H1 (cell line): ENCODE measurements around the gene LRRC28. TPM values are rescaled to one million over a fixed set of nuclear protein-coding genes. Genes with fewer than 3 reads are reported as not detected.

Experiments
- CTCF ChIA-PET: fragments of 300-600 bp; sonication (Branson Sonifier 250); formaldehyde crosslinking; loops from one replicate; lab custom pipeline; 2021; ENCODE audit not compliant: partially characterized antibody; lab: Charles Lee
- POLR2A ChIA-PET: fragments of 300-600 bp; sonication (Branson Sonifier 250); formaldehyde crosslinking; loops from one replicate; lab custom pipeline; 2021; ENCODE audit warnings: inconsistent platforms; ENCODE audit not compliant: partially characterized antibody; lab: Charles Lee
- DNase-seq, 2 experiments: peaks; one replicate each; pipeline versions ENCODE4 v3.0.0 to v3.0.0-alpha.2; 2010 to 2022; ENCODE audit warnings: low spot score in 2 of 2, low read depth in 1 of 2, mixed read lengths in 1 of 2
- FAIRE-seq: peaks from 2 replicates; lab custom pipeline; 2011; peaks lifted over from hg19 to GRCh38; lab: Jason Lieb, UNC
- H2AFZ ChIP-seq: 2 replicates; pipeline ENCODE4 v1.8.1; 2012; ENCODE audit warnings: low read length, inconsistent platforms
- H2AK5ac ChIP-seq: 2 replicates; pipeline ENCODE4 v1.6.1; 2013; ENCODE audit warnings: low read depth, low read length
- H2BK120ac ChIP-seq: replicated peaks from 2 replicates; pipeline ENCODE3; 2013; ENCODE audit warnings: low read depth, low read length, inconsistent platforms
- H2BK12ac ChIP-seq: 2 replicates; pipeline ENCODE4 v1.6.1; 2013; ENCODE audit warnings: low read depth, low read length
- H2BK15ac ChIP-seq: 2 replicates; pipeline ENCODE4 v1.6.1; 2013; ENCODE audit warnings: low read length
- H2BK20ac ChIP-seq: 2 replicates; pipeline ENCODE4 v1.6.1; 2013; ENCODE audit warnings: low read length
- H2BK5ac ChIP-seq: 2 replicates; pipeline ENCODE4 v1.6.1; 2013; ENCODE audit warnings: low read depth, low read length
- H3K14ac ChIP-seq: 2 replicates; pipeline ENCODE4 v1.6.1; 2013; ENCODE audit warnings: inconsistent platforms; ENCODE audit not compliant: insufficient read length
- H3K18ac ChIP-seq: 2 replicates; pipeline ENCODE4 v1.6.1; 2013; ENCODE audit warnings: low read length; ENCODE audit errors: extremely low read depth
- H3K23ac ChIP-seq: 2 replicates; pipeline ENCODE4 v1.6.1; 2013; ENCODE audit warnings: inconsistent platforms; ENCODE audit not compliant: insufficient read length
- H3K23me2 ChIP-seq: 2 replicates; pipeline ENCODE4 v1.6.1; 2013; ENCODE audit warnings: low read depth, low read length
- H3K27ac ChIP-seq: 2 replicates; pipeline ENCODE4 v1.6.1; 2011; ENCODE audit warnings: low read depth, low read length, inconsistent platforms
- H3K27me3 ChIP-seq, 4 experiments: replicated peaks in 1 of 4; 1 replicate in 1 of 4; 2 replicates in 3 of 4; pipeline versions ENCODE4 v1.6.1 to v1.8.1; 2011 to 2013; ENCODE audit warnings: low read length in 3 of 4, mild to moderate bottlenecking in 3 of 4, inconsistent platforms in 2 of 4, mixed read lengths in 2 of 4, moderate library complexity in 1 of 4; ENCODE audit not compliant: control insufficient read depth in 3 of 4, insufficient read depth in 3 of 4; ENCODE audit errors: extremely low read depth in 1 of 4
- H3K36me3 ChIP-seq, 4 experiments: 2 replicates each; pipeline versions ENCODE4 v1.6.1 to v1.8.1; 2011 to 2013; ENCODE audit warnings: mild to moderate bottlenecking in 4 of 4, low read length in 3 of 4, moderate library complexity in 2 of 4, control low read depth in 1 of 4, inconsistent platforms in 1 of 4; ENCODE audit not compliant: insufficient read depth in 4 of 4, control insufficient read depth in 2 of 4
- H3K4ac ChIP-seq: replicated peaks from 2 replicates; pipeline ENCODE3; 2013; ENCODE audit warnings: low read length, low read depth, mixed read lengths, inconsistent platforms; ENCODE audit not compliant: insufficient read length
- H3K4me1 ChIP-seq, 4 experiments: replicated peaks in 1 of 4; 1 replicate in 1 of 4; 2 replicates in 3 of 4; pipeline versions ENCODE4 v1.6.1 to v1.8.1; 2011 to 2013; ENCODE audit warnings: low read length in 3 of 4, inconsistent platforms in 2 of 4, mixed read lengths in 1 of 4; ENCODE audit not compliant: insufficient read depth in 4 of 4, control insufficient read depth in 3 of 4
- H3K4me2 ChIP-seq, 2 experiments: 2 replicates each; pipeline versions ENCODE4 v1.6.1 to v1.8.1; 2011 to 2013; ENCODE audit warnings: low read depth in 2 of 2, low read length in 2 of 2, control low read depth in 1 of 2, inconsistent platforms in 1 of 2, mild to moderate bottlenecking in 1 of 2; ENCODE audit not compliant: insufficient read depth in 1 of 2
- H3K4me3 ChIP-seq, 4 experiments: fragments of 200-600, 300-600 bp in 1 of 4; sonication (generic), shearing (Covaris generic), sonication (Bioruptor Twin) in 1 of 4; 2 replicates each; pipeline versions ENCODE4 v1.5.1 to v1.8.1; 2011 to 2016; ENCODE audit warnings: low read length in 4 of 4, low read depth in 3 of 4, control low read depth in 2 of 4, inconsistent platforms in 2 of 4, mild to moderate bottlenecking in 2 of 4, mixed read lengths in 1 of 4, moderate library complexity in 1 of 4; ENCODE audit not compliant: insufficient read depth in 2 of 4; ENCODE audit errors: extremely low read depth in 1 of 4
- H3K56ac ChIP-seq: replicated peaks from 2 replicates; pipeline ENCODE3; 2013; ENCODE audit warnings: low read depth, mild to moderate bottlenecking, mixed read lengths, low read length, inconsistent platforms; ENCODE audit not compliant: insufficient read length
- H3K79me1 ChIP-seq: 2 replicates; pipeline ENCODE4 v1.6.1; 2013; ENCODE audit warnings: low read depth, low read length, control low read depth
- H3K79me2 ChIP-seq, 2 experiments: 2 replicates each; pipeline versions ENCODE4 v1.6.1 to v1.8.1; 2012 to 2013; ENCODE audit warnings: low read length in 2 of 2, mild to moderate bottlenecking in 2 of 2, inconsistent platforms in 1 of 2; ENCODE audit not compliant: insufficient read depth in 2 of 2, control insufficient read depth in 1 of 2
- H3K9ac ChIP-seq, 4 experiments: replicated peaks in 1 of 4; 1 replicate in 1 of 4; 2 replicates in 3 of 4; pipeline versions ENCODE4 v1.6.1 to v1.8.1; 2011 to 2013; ENCODE audit warnings: low read depth in 3 of 4, low read length in 3 of 4, control low read depth in 2 of 4, mild to moderate bottlenecking in 2 of 4, moderate library complexity in 2 of 4, inconsistent platforms in 1 of 4; ENCODE audit errors: extremely low read depth in 1 of 4
- H3K9me3 ChIP-seq, 2 experiments: 2 replicates each; pipeline versions ENCODE4 v1.6.1 to v1.8.1; 2012 to 2013; ENCODE audit warnings: mild to moderate bottlenecking in 2 of 2, moderate library complexity in 2 of 2, control low read depth in 1 of 2, inconsistent platforms in 1 of 2, low read depth in 1 of 2, low read length in 1 of 2, mixed read lengths in 1 of 2; ENCODE audit not compliant: insufficient read depth in 2 of 2
- H4K20me1 ChIP-seq, 2 experiments: replicated peaks in 1 of 2; 2 replicates each; pipeline versions ENCODE3 to v1.8.1; 2011 to 2013; ENCODE audit warnings: inconsistent platforms in 2 of 2, low read length in 2 of 2, mild to moderate bottlenecking in 1 of 2; ENCODE audit not compliant: insufficient read depth in 2 of 2, control insufficient read depth in 1 of 2
- H4K5ac ChIP-seq: 2 replicates; pipeline ENCODE4 v1.6.1; 2013; ENCODE audit warnings: low read length, low read depth, mixed read lengths, inconsistent platforms; ENCODE audit not compliant: insufficient read length
- H4K8ac ChIP-seq: 2 replicates; pipeline ENCODE4 v1.8.0; 2013; ENCODE audit warnings: mild to moderate bottlenecking, moderate library complexity, low read length, inconsistent platforms; ENCODE audit not compliant: insufficient read depth; ENCODE audit errors: extremely low read depth
- H4K91ac ChIP-seq: replicated peaks from 2 replicates; pipeline ENCODE3; 2013; ENCODE audit warnings: low read length, mixed read lengths, inconsistent platforms; ENCODE audit not compliant: insufficient read length
- GABPA ChIP-seq: IDR thresholded peaks from 2 replicates; pipeline ENCODE4 v1.6.1; 2011; ENCODE audit warnings: mild to moderate bottlenecking, low read length, moderate library complexity, borderline replicate concordance; ENCODE audit not compliant: insufficient read depth
- KDM1A ChIP-seq: fragments of 200-600, 300-600 bp; sonication (generic); IDR thresholded peaks from 2 replicates; pipeline ENCODE4 v1.7.1; 2016; ENCODE audit warnings: mild to moderate bottlenecking, low read length, borderline replicate concordance
- PHF8 ChIP-seq: fragments of 200-600 bp; sonication (generic); conservative IDR thresholded peaks from 2 replicates; pipeline ENCODE4 v1.7.1; 2012; ENCODE audit warnings: low read depth, mild to moderate bottlenecking, inconsistent platforms, low read length, moderate library complexity
- POLR2AphosphoS5 ChIP-seq: IDR thresholded peaks from 2 replicates; pipeline ENCODE4 v1.6.1; 2011; ENCODE audit warnings: low read depth, low read length
- SIN3A ChIP-seq, 2 experiments: IDR thresholded peaks in 1 of 2; conservative IDR thresholded peaks in 1 of 2; 2 replicates each; pipeline ENCODE4 v1.6.1; 2011 to 2012; ENCODE audit warnings: low read length in 2 of 2, improper control_type of control experiment in 1 of 2, low read depth in 1 of 2, mild to moderate bottlenecking in 1 of 2
- SIRT6 ChIP-seq: IDR thresholded peaks from one replicate; pipeline ENCODE4 v1.7.1; 2012; ENCODE audit warnings: low read length, inconsistent platforms
- WGBS, 2 experiments: shearing (Covaris generic) in 1 of 2; methylation state at CpG; one replicate each; pipeline versions ENCODE4 v1.1.6 to v1.1.7; 2013 to 2015; ENCODE audit warnings: low lambda C conversion rate in 2 of 2, mixed read lengths in 2 of 2, inconsistent platforms in 1 of 2, low coverage in 1 of 2, missing lambda C conversion rate in 1 of 2; ENCODE audit not compliant: insufficient replicate concordance in 2 of 2, insufficient coverage in 1 of 2, insufficient read length in 1 of 2; ENCODE audit errors: extremely low coverage in 1 of 2, missing lambda C conversion rate in 1 of 2; 5-methylcytosine and 5-hydroxymethylcytosine counted together
- long read RNA-seq, 2 experiments: library from RNA in 1 of 2; library from capped mRNA in 1 of 2; stranded (forward); transcript quantifications; one replicate each; pipeline ENCODE4 v2.0.0, GENCODE V29; 2021; ENCODE audit warnings: inconsistent platforms in 1 of 2
- polyA minus RNA-seq, 3 experiments: library from RNA; depleted of rRNA, polyadenylated mRNA; stranded (reverse); fragments of >200 nt; gene quantifications; 1 replicate in 2 of 3; 2 replicates in 1 of 3; pipeline ENCODE4 v1.2.3, GENCODE V29; 2011
- polyA plus RNA-seq, 7 experiments: library from polyadenylated mRNA; depleted of rRNA in 3 of 7; stranded (reverse) in 5 of 7; unstranded in 2 of 7; fragments of >200 nt in 5 of 7; fragments of 200-250 nt in 2 of 7; gene quantifications; 1 replicate in 5 of 7; 2 replicates in 1 of 7; 4 replicates in 1 of 7; pipeline versions ENCODE4 v1.2.1 to v1.2.3, GENCODE V29; 2011 to 2013; ENCODE audit warnings: missing spikeins in 2 of 7, mixed read lengths in 2 of 7
- total RNA-seq: library from RNA; stranded (reverse); fragmentation: NEBNext Ultra II Directional; extraction: Animal tissue kit (Norgen Biotek cat#: 25700); gene quantifications from 2 replicates; pipeline ENCODE4 v1.2.1, GENCODE V29; 2021

The LRRC28 gene
- total RNA-seq (17.4 and 20.2 TPM in 2 replicates), polyA plus RNA-seq (2011; rRNA removed) (16.6 and 23.3 TPM in 2 replicates), polyA minus RNA-seq (2011; rRNA and poly(A)+ RNA removed) (31.0 and 46.8 TPM in 2 replicates)
- polyA plus RNA-seq (2011; cell fraction: cytosol; rRNA removed), result 18.9 TPM
- 13.3 TPM for polyA plus RNA-seq (2011; cell fraction: nucleus; rRNA removed)
- 15.0 to 19.2 TPM (median 16.0 TPM) in 4 replicates for polyA plus RNA-seq (2012, experiment 1 of 2)
- polyA plus RNA-seq (2012, experiment 2 of 2), result 15.9 TPM
- polyA plus RNA-seq (2013, experiment 1 of 2), result 14.2 TPM
- 13.9 TPM for polyA plus RNA-seq (2013, experiment 2 of 2)
- 10.1 TPM for polyA minus RNA-seq (2011; cell fraction: cytosol; rRNA and poly(A)+ RNA removed)
- polyA minus RNA-seq (2011; cell fraction: nucleus; rRNA and poly(A)+ RNA removed), result 34.2 TPM
- long read RNA-seq, experiment 1, full-length matches to known transcripts, result 6 of 16 reads
- long read RNA-seq, experiment 1, partial matches to known transcripts, result 3 of 16 reads
- long read RNA-seq, experiment 1, other reads (novel, unspliced or antisense), result 7 of 16 reads
- long read RNA-seq, experiment 2, full-length matches to known transcripts, result 13 of 25 reads
- long read RNA-seq, experiment 2, partial matches to known transcripts, result 4 of 25 reads
- long read RNA-seq, experiment 2, other reads (novel, unspliced or antisense), result 8 of 25 reads

DNA sequence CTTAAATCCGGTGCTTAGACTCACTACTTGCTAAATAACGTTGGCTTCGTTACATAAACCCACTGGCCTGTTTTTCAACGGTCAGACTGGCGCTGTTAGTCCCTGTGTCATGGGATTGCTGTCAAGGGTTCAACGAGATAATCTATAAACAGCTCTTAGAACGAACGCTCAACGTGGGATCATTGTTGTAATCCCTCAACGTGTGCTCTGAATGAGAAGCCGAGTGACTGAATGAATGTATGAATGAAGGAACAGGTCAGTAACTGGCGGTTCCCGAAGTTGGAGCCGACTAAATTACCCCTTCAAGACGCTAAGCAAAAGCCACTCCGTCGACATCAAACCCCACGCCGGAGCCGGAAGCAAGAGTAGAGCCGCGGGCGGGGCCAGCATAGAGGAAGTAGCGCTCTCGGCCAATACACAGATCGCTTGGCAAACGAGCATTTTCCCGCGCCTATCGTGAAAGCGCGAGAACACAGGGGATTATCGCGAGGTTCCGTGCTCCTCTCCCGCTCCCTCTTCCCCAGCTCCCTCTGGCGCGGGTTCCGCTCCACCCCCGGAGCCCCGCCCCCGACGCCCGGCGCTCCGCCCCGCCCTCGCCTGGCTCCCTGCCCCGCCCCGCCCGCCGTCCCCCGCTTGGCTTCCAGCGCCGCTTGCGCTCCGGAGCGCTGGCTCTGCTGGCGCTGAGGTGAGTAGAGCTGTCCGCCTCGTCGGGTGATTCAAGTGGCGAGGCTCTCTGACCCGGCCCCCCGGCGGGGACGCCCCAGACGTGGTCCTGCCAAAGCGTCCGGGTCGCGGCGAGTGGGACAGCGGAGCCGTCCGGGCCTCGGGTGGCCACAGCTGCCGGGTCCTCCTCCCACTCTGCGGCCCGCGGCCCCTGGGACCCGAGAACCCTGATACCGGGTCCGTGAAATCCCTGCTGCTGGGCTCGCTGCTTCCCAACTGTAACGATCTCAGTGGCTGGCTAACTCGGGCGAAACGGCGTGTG, at the start of gene LRRC28:
Gene LRRC28 (plus strand): TSS at position 625 of the 985 bp plus-strand sequence. CDS start 4,477 bp downstream, outside the sequence.
- Histone ChIP-seq H2BK15ac (no peak within 1 kb of the TSS), H3K79me1 (peaks cover 4% of the 10 kb centered on the region; the same call in 1 of the 2 replicates), H3K23ac (no peak within 1 kb of the TSS), H2AK5ac (no peak within 1 kb of the TSS), H3K56ac (peak within 1 kb of the TSS; percentile 73), H3K4me1 (peaks cover 0 to 3% (median under 1%) of the 10 kb centered on the region in 4 experiments; a peak in 4 of 7 replicates), H4K8ac (no peak within 1 kb of the TSS), H4K91ac (no peak within 1 kb of the TSS), H3K9ac (peak within 1 kb of the TSS; percentile 78 to 91 (median 84)), H3K27ac (0 out of 2 replicates have a peak within 1 kb of the TSS, but pooled peaks have one; percentile 32), H2BK20ac (no peak within 1 kb of the TSS), H3K23me2 (peaks cover 5% of the 10 kb centered on the region; the same call in 1 of the 2 replicates), H3K79me2 (peaks cover 0 to 22% of the 10 kb centered on the region in 2 experiments; a peak in 2 of 4 replicates), H3K18ac (peak within 1 kb of the TSS; percentile 4; the same call in 1 of the 2 replicates), H4K5ac (peak within 1 kb of the TSS; percentile 74), H2AFZ (peak within 1 kb of the TSS; percentile 83), H3K4me2 (peak within 1 kb of the TSS; percentile 60 to 86), H3K4me3 (peak within 1 kb of the TSS; percentile 84 to 93 (median 90)), H3K9me3 (no peaks in the 10 kb centered on the region), H4K20me1 (no peaks in the 10 kb centered on the region), H3K14ac (no peak within 1 kb of the TSS), H2BK12ac (no peak within 1 kb of the TSS), H3K27me3 (no peaks in the 10 kb centered on the region), H3K4ac (no peak within 1 kb of the TSS), H3K36me3 (no peaks in the 10 kb centered on the region), H2BK5ac (peak within 1 kb of the TSS; percentile 26; the same call in 1 of the 2 replicates), H2BK120ac (no peak within 1 kb of the TSS)
- DNase-seq (peak; percentile 92 to 97), FAIRE-seq (peak; percentile 28)
- ChIA-PET CTCF (interaction anchor here (0.6 to 1.3 kb wide), 3 partner anchors 22 to 505 kb away, joined by 3 to 4 read pairs (median 3); no protein-coding TSS in a partner anchor), POLR2A (interaction anchor here (1.3 kb wide), 1 partner anchor 314 kb away, joined by 3 read pairs; no protein-coding TSS in a partner anchor)
- WGBS, 2 experiments, result 3% methylated on average over 64 of the region's 90 CpGs; no CpG with 5 or more reads in 1 of the 2 experiments
- TF ChIP-seq POLR2AphosphoS5 (peak; percentile 55), SIN3A (conservative IDR thresholded peaks at IDR 0.05 in 1 of 2, IDR thresholded peaks at IDR 0.05 in 1 of 2; ENCODE audit: low read depth in 1 of 2, low read length in 2 of 2) (peak; percentile 29 to 72; a peak in 1 of 4 replicates), GABPA (peak; percentile 75; the same call in 1 of the 2 replicates), SIRT6 (no peak), KDM1A (no peak), PHF8 (peak; percentile 74)
